NCI-H2081 treated with DMSO at 0.1 percent for 48 hours (cell line): ENCODE results near the gene RPAIN.
"Not testable (repeated sequence)": the region's sequence is repeated elsewhere in the genome, so short reads cannot be mapped to it uniquely, and the experiment has no call there.

Source experiments
- DNase-seq: peaks from one replicate; lab custom pipeline; 2025; lab: John Stamatoyannopoulos, UW

RPAIN gene

DNA sequence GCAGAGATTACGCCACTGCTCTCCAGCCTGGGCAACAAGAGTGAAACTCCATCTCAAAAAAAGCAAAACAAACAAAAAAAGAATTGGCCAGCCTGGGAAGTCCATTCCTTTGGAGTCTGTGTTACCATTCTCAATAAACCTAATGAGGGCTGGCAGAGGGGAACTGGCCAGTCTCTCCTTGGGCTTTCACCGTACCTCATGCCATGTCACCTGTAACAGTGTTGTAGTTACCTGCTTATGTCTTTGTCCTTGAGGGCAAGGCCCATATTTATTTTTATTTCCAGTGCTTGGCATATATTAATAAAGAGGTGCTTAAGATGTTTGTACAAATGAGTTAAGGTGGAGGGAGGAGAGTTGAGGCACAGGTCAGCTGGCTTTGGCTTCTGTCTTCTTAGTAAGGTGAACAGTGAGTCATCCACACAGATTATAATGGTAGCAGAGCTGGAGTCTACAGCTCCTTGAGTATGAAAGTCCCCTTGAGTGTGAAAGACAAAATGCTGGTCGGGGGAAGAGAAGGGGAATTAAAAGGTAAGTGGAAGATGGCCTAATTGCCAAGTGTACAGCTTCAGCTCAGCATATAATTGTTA, 10.5 kb downstream of the RPAIN start:
- DNase-seq, result no peak

GRCh38 chr17:5431234-5431633, 11.3 kb downstream of the RPAIN start:
- DNase-seq, result not testable (repeated sequence)

DNA sequence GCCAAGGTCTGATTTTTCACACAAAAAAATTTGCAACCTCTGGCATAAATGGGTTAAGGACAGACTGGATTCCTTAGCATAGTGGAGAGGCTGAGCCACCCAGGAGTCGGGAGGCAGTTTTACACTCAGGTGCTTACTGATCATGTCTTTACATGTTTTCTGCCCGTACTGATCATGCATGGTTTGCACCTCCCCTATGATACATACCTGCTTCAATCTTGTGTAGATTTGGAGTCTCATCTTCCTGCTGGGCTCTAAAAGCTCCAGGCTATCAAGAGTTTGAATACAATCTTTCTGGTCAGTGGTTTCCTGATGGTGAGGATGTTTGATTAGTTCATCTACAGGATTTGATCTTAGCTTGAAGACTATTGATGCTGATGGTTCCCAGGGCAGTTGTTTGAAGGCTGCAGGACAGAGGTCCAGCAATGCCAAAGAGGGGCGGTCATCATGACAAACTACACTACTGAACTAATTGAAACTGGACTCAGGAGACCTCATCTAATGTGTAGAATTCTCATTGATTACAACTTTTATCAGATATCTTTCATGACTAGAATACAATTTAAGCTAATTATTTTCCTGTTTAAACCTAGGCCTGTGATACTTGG, 12.1 kb downstream of the RPAIN start:
- DNase-seq, result no peak

DNA sequence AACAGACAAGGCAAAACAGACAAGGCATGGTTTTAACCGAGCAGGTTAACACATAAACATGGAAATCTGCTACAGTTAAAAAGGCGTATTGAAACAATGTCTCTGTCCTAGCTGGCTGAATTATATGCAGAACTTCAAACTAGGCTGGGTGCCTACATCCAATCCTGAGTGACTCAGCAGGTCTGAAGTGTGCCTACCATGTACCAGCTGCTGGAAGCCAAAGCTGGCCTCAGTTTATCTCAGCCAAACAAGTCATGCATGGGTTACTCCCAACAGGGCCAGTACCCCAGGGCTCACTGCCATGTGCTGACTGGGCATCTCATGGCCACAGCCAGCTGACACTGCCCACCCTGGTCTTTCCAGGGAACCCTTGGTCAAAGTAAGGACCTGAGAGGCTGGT, 15.0 kb downstream of the RPAIN start:
- no peak for DNase-seq

GRCh38 chr17:5435781-5436315, 15.9 kb downstream of the RPAIN start:
- not testable (repeated sequence) for DNase-seq

DNA sequence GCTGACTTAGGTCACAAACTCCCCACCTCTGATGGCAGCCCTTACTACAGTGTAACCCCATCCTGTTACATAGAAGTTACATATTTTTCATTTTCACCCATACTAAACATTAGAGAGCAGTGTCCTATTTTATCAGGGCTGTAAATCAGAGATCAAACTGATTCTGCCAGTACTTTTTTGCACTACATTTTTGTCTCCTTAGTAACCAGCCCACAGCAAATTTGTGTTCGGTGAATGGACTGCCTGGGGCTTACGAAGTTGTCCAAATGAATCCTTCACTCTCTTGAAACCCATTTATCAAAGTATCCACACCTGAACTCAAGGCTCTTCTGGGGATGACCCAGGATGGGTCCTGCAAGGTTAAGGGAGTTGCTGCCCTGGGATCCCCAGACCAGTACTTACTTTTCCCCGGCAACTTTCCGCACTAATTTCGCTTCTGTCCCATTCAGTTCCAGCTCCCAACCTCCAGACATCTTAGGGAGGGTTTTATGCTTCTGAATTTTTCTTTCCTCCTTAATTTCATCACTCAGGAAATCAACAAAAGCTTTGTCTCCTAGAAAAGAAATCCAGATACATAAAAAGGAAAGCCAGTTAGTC, 17.8 kb downstream of the RPAIN start:
- DNase-seq, result no peak

- DNase-seq, result peak; percentile 13
Observed at GRCh38 chr17:5438716-5439445, 18.9 kb downstream of the RPAIN start, which contains the start of gene C1QBP. C1QBP (minus strand) TSS chr17:5439155; CDS start chr17:5439073, 82 bp downstream.

- DNase-seq, result no peak
Observed at GRCh38 chr17:5439446-5439764, 19.4 kb downstream of the RPAIN start.

GRCh38 chr17:5443728-5444127, 23.7 kb downstream of the RPAIN start:
- no peak for DNase-seq

GRCh38 chr17:5444209-5444608, 24.2 kb downstream of the RPAIN start:
- DNase-seq, result no peak

- no peak for DNase-seq
Observed at GRCh38 chr17:5446786-5447185, 26.8 kb downstream of the RPAIN start.

DNA sequence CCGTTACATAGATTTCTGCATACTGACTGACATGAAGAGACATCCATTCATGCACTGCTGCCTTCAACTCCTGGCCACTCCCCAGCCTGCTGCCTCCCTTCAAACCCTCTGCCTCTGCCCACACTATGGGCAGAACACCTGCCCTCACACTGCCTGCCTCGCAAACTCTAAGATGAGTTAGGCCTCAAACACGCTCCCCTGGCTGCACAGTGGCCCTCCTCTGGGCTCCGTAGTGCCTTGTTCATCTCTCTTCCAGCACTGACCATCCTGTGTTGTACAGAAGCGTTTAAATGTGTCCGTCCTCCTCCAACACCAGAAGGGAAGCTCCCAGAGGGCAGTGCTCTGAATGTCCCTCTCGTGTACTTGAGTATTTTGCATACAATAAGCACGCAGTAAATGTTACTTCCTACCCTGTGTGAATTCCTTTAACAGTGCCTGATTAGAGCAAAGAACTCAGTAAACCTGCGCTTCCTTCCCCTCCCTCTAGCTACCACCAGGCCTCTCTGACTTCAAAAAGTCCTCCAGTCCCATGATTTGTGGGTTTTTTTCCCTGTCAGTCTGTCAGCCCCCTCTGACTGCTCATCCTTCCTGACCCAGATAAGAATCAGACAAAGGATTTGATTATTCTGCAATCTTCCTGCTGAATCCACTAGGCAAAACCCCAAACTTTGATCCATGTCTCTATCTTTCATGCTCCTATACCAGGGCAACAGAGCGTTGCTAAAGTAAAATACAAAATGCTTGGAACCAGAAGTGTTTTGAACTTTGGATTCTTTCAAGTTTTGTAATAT, 44.9 kb downstream of the RPAIN start:
- DNase-seq, result no peak

- no peak for DNase-seq
Observed at GRCh38 chr17:5466295-5466694, 46.3 kb downstream of the RPAIN start.

GRCh38 chr17:5467416-5467815, 47.4 kb downstream of the RPAIN start:
- no peak for DNase-seq

DNA sequence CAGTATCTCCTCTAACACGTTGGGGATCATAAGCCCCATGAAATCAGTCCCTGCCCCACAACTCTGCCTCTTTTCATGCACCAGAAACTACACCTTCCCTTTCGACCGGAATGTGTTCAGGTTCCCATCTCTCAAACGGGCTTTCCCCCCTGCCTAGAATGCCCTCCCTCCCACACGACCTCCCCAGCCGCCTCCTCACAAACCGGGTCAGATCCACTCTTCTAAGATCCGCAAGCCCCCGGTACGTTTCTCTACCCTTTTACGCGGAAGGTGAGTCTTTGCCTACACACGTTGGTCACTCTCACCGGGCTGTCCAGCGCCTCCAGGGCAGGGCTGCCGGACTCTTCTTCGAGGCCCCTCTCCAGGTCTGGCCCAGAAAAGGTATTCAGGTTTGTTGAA, 48.1 kb downstream of the RPAIN start:
- no peak for DNase-seq

DNA sequence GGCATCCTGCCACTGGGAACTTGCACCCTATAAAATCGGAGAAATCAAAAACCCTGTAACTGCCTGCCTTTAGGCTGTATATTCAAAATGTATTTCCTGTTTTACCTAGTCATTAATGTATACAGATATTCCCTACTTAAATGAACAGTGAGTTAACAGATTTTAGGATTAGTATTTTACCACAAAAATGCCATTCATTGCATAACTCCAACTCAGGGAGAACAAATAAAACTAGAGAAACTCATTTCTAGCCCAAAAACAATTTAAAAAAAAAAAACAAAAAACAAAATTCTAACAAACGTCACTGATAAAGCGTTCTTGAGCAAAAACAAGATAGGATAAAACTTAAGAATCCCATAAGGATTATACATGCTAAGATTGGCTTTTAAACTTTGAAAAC, 52.5 kb downstream of the RPAIN start:
- DNase-seq, result no peak

DNA sequence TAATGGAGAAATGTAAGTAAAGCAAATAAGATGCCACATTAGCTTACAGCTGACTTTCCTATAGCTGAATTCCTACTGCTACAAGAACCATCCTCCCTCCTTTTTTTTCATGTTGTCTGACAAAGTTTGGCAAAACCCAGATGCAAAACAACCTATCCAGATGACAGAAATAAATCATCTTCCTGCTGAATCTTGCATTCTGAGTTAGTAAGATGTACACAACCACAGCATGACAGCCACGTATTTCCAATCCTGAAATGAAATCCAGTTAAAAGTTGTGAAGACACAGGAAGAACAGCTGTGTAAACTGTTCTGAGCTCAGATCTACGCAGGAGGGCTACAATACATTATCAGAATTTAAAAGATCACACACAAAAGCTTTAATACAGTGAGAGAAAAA, 53.9 kb downstream of the RPAIN start:
- no peak for DNase-seq

DNA sequence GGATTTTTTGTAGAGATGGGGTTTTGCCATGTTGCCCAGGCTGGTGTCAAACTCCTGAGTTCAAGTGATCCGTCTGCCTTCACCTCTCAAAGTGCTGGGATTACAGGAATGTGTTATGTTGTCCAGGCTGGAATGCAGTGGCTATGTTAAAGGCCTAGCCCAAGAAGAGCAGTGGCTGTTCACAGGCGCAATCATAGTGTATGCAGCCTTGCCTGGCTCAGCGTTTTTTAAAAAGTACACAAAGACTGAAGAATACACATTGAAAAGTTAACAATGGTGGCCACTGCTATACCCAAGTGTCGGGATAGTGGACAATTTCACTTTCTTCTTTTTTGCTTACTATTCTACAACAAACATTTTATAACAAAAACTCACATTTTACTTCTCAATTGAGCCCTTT, 59.0 kb downstream of the RPAIN start:
- no peak for DNase-seq

GRCh38 chr17:5480962-5481361, 61.0 kb downstream of the RPAIN start:
- DNase-seq, result no peak

DNA sequence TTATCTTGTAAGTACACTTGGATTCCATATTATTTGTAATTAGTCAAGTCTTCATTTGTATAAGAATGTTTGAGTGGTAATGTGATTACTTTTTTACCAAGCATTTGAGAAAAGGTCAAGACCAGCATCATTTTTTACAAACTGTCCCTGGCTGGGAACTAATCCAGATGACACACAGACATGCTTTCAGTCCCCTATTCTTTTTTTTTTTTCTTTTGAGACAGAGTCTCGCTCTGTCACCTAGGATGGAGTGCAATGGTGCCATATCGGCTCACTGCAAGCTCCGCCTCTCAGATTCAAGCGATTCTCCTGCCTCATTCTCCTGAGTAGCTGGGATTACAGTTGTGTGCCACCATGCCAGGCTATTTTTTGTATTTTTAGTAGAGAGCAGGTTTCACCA, 61.5 kb downstream of the RPAIN start:
- no peak for DNase-seq
